K562 (cell line): ENCODE measurements around the gene TAL1. TPM values are rescaled to one million over a fixed set of nuclear protein-coding genes. Genes with fewer than 3 reads are reported as not detected.
"Not testable (repeated sequence)": the region's sequence is repeated elsewhere in the genome, so short reads cannot be mapped to it uniquely, and the experiment has no call there.

Experiments used
- ATAC-seq: fragments of 200-7000 bp; cut with Tn5 transposase; 3 replicates; pipeline ENCODE4 v1.9.1; 2020; ENCODE audit warnings: moderate library complexity
- BruUV-seq: library from RNA; stranded (reverse); fragments of 400-500 nt; replicated peaks from 2 replicates; lab custom pipeline; 2021; lab: Mats Ljungman, UMichigan
- CTCF ChIA-PET: fragments of 300-600 bp; formaldehyde crosslinking; extraction: SDS; loops from one replicate; lab custom pipeline; 2021; ENCODE audit warnings: low intra/inter-chr PET ratio; lab: Yijun Ruan, JAX
- POLR2A ChIA-PET: fragments of 300-600, 350-650 bp; sonication (Branson Sonifier 250); formaldehyde crosslinking; extraction: SDS; loops from one replicate; lab custom pipeline; 2021; ENCODE audit warnings: antibody characterized with exemption, inconsistent platforms; lab: Yijun Ruan, JAX
- DNase-seq, 4 experiments: peaks; one replicate each; pipeline versions ENCODE4 v3.0.0 to v3.0.0-alpha.2; 2011 to 2018; ENCODE audit warnings: low spot score in 3 of 4, mixed read lengths in 3 of 4; ENCODE audit errors: extremely low read depth in 1 of 4
- FAIRE-seq: peaks from 2 replicates; lab custom pipeline; 2011; peaks lifted over from hg19 to GRCh38; lab: Jason Lieb, UNC
- H2AFZ ChIP-seq: 2 replicates; pipeline ENCODE4 v1.6.0; 2011; ENCODE audit warnings: low read depth, low read length, control low read depth, inconsistent platforms
- H3K27ac ChIP-seq: fragments of 200-600 bp; 3 replicates; pipeline ENCODE4 v1.8.0; 2011; ENCODE audit warnings: low read depth, mild to moderate bottlenecking, control low read depth, inconsistent platforms, low read length, moderate library complexity, mixed read lengths; ENCODE audit errors: extremely low read depth
- H3K27me3 ChIP-seq, 2 experiments: fragments of 300-600 bp in 1 of 2; 2 replicates in 1 of 2; 3 replicates in 1 of 2; pipeline versions ENCODE4 v1.6.0 to v1.8.0; 2011; ENCODE audit warnings: inconsistent platforms in 2 of 2, low read length in 2 of 2, mild to moderate bottlenecking in 1 of 2, mixed read lengths in 1 of 2, moderate library complexity in 1 of 2; ENCODE audit not compliant: control insufficient read depth in 2 of 2, insufficient read depth in 2 of 2
- H3K36me3 ChIP-seq: fragments of 300-600 bp; 3 replicates; pipeline ENCODE4 v1.8.0; 2011; ENCODE audit warnings: mild to moderate bottlenecking, low read length, inconsistent platforms; ENCODE audit not compliant: control insufficient read depth, insufficient read depth
- H3K4me1 ChIP-seq, 2 experiments: fragments of 200-600 bp in 1 of 2; replicated peaks in 1 of 2; 2 replicates in 1 of 2; 3 replicates in 1 of 2; pipeline versions ENCODE4 v1.5.1 to v1.8.0; 2011; ENCODE audit warnings: inconsistent platforms in 2 of 2, low read length in 2 of 2, mild to moderate bottlenecking in 1 of 2, mixed read lengths in 1 of 2, moderate library complexity in 1 of 2; ENCODE audit not compliant: control insufficient read depth in 2 of 2, insufficient read depth in 2 of 2
- H3K4me2 ChIP-seq: 2 replicates; pipeline ENCODE4 v1.6.1; 2011; ENCODE audit warnings: low read length, control low read depth, inconsistent platforms, mixed read lengths; ENCODE audit not compliant: insufficient read depth
- H3K4me3 ChIP-seq: fragments of 200-600 bp; sonication (generic), shearing (Covaris generic); 2 replicates; pipeline ENCODE4 v1.5.1; 2016; ENCODE audit warnings: control low read depth, inconsistent platforms
- H3K79me2 ChIP-seq: fragments of 200-600 bp; 3 replicates; pipeline ENCODE4 v1.8.0; 2011; ENCODE audit warnings: low read length, inconsistent platforms; ENCODE audit not compliant: control insufficient read depth, insufficient read depth
- H3K9ac ChIP-seq, 2 experiments: 2 replicates each; pipeline versions ENCODE4 v1.6.0 to v1.6.1; 2011; ENCODE audit warnings: low read depth in 2 of 2, low read length in 2 of 2, control low read depth in 1 of 2, inconsistent platforms in 1 of 2, mild to moderate bottlenecking in 1 of 2, mixed read lengths in 1 of 2; ENCODE audit not compliant: insufficient read depth in 1 of 2
- H3K9me1 ChIP-seq: one replicate; pipeline ENCODE4 v1.6.0; 2011; ENCODE audit warnings: inconsistent platforms, mild to moderate bottlenecking, low read length, moderate library complexity; ENCODE audit not compliant: control insufficient read depth, insufficient read depth
- H3K9me3 ChIP-seq: replicated peaks from 2 replicates; pipeline ENCODE4 v1.5.1; 2011; ENCODE audit warnings: low read depth, low read length, inconsistent platforms; ENCODE audit not compliant: control insufficient read depth, insufficient read depth
- H4K20me1 ChIP-seq: replicated peaks from 2 replicates; pipeline ENCODE4 v1.6.1; 2011; ENCODE audit warnings: low read length, inconsistent platforms, mixed read lengths; ENCODE audit not compliant: control insufficient read depth, insufficient read depth
- ARID1B ChIP-seq: fragments of 450-650 bp; IDR thresholded peaks from 2 replicates; pipeline ENCODE4 v1.6.1; 2016; ENCODE audit warnings: antibody characterized with exemption, mild to moderate bottlenecking, inconsistent platforms
- BRF1 ChIP-seq: IDR thresholded peaks from 3 replicates; pipeline ENCODE4 v1.6.1; 2011; ENCODE audit warnings: borderline replicate concordance, mild to moderate bottlenecking; ENCODE audit not compliant: insufficient read length; ENCODE audit errors: extremely low read depth
- COPS2 ChIP-seq: fragments of 450-650 bp; conservative IDR thresholded peaks from 2 replicates; pipeline ENCODE4 v1.6.1; 2016; ENCODE audit warnings: mild to moderate bottlenecking, moderate library complexity
- MED1 ChIP-seq: sonication (generic); formaldehyde crosslinking; IDR thresholded peaks from 2 replicates; pipeline ENCODE4 v1.8.1; 2023; ENCODE audit warnings: missing genetic modification reagents, borderline replicate concordance
- POLR2AphosphoS2 ChIP-seq: IDR thresholded peaks from 2 replicates; pipeline ENCODE4 v1.6.1; 2012; ENCODE audit warnings: low read length, improper control_type of control experiment
- PPARD ChIP-seq: fragments of 250-450 bp; sonication (Bioruptor Pico); IDR thresholded peaks from 2 replicates; pipeline ENCODE4 v1.8.0; 2022; ENCODE audit warnings: inconsistent platforms, mild to moderate bottlenecking, moderate library complexity
- PRMT5 ChIP-seq: sonication (generic); formaldehyde crosslinking; IDR thresholded peaks from 2 replicates; pipeline ENCODE4 v1.5.0; 2020; ENCODE audit warnings: missing genetic modification reagents
- SMAD2 ChIP-seq: fragments of 150-350 bp; IDR thresholded peaks from 2 replicates; pipeline ENCODE4 v1.6.1; 2014; ENCODE audit warnings: low read depth, mild to moderate bottlenecking, low read length
- SRSF7 ChIP-seq: fragments of 200-400 bp; formaldehyde crosslinking; optimal IDR thresholded peaks from 2 replicates; pipeline ENCODE3; 2017; ENCODE audit warnings: mild to moderate bottlenecking, low read depth, low read length
- ZNF785 ChIP-seq: fragments of 250-450 bp; sonication (Bioruptor Pico); IDR thresholded peaks from 2 replicates; pipeline ENCODE4 v1.4.0; 2020; ENCODE audit warnings: mild to moderate bottlenecking
- WGBS: fragments of 100-300 bp; shearing (Covaris generic); methylation state at CpG from one replicate; pipeline ENCODE4 v1.1.6; 2016; ENCODE audit warnings: low coverage, mixed read lengths; ENCODE audit not compliant: insufficient coverage; ENCODE audit errors: missing lambda C conversion rate; 5-methylcytosine and 5-hydroxymethylcytosine counted together
- in situ Hi-C: fragments of 300-500 bp; cut with MboI; formaldehyde crosslinking; loops from 4 replicates; pipeline ENCODE4 v1.15.0; 2018; ENCODE audit warnings: inconsistent platforms, mixed read lengths
- intact Hi-C: fragments of 100-400 bp; cut with micrococcal nuclease; formaldehyde crosslinking; loops from 2 replicates; pipeline ENCODE4 v1.14.2; 2022
- polyA plus RNA-seq, 8 experiments: library from polyadenylated mRNA; depleted of rRNA in 4 of 8; stranded (reverse) in 5 of 8; unstranded in 3 of 8; fragments of >200 nt; fragmentation: Nextera tagmentation in 2 of 8; fragmentation: Illumina TruSeq in 1 of 8; extraction: Ambion mirVana in 2 of 8; extraction: Trizol in 1 of 8; gene quantifications; 2 replicates each; pipeline versions ENCODE4 v1.2.1 to v1.2.3, GENCODE V29; 2011 to 2014; ENCODE audit warnings: inconsistent platforms in 1 of 8, missing spikeins in 1 of 8
- total RNA-seq, 7 experiments: library from RNA; depleted of rRNA in 6 of 7; stranded (reverse); fragments of >200 nt in 6 of 7; fragmentation: Illumina TruSeq in 2 of 7; extraction: Trizol in 2 of 7; gene quantifications; 2 replicates each; pipeline versions ENCODE4 v1.2.1 to v1.2.3, GENCODE V29; 2011 to 2021; ENCODE audit warnings: low replicate concordance in 1 of 7

The TAL1 gene
- total and polyA plus RNA-seq, 9 of the 15 experiments (the other 6 are each of a cell fraction or from before 2014, with no cell fraction given): 18.5 to 106 (median 59.7) TPM

- no peak for TF ChIP-seq COPS2
- no peak for TF ChIP-seq BRF1
- TF ChIP-seq PRMT5 (CRISPR knock-in tag): no peak
- no peak for TF ChIP-seq SMAD2
- TF ChIP-seq SRSF7: no peak
- no peak for TF ChIP-seq ZNF785 (CRISPR knock-in tag)
- TF ChIP-seq ARID1B: peak; percentile 14; the same call in 1 of the 2 replicates
- TF ChIP-seq PPARD: no peak
- no peak for TF ChIP-seq POLR2AphosphoS2
- no peak for TF ChIP-seq MED1 (CRISPR knock-in tag)
Measured at GRCh38 chr1:47194311-47194710, 37.7 kb downstream of the TAL1 start (continued).

- H3K4me3 ChIP-seq, H3K27ac ChIP-seq, H3K36me3 ChIP-seq, DNase-seq, H3K9ac ChIP-seq, H3K9me3 ChIP-seq, ATAC-seq, H4K20me1 ChIP-seq, H3K79me2 ChIP-seq, H3K4me2 ChIP-seq, H3K9me1 ChIP-seq, H3K27me3 ChIP-seq, FAIRE-seq, BruUV-seq: not testable (repeated sequence)
- intact Hi-C loops (loop anchor here (1.0 to 2.0 kb wide), 2 partner anchors 45 to 70 kb away; no protein-coding TSS in a partner anchor), in situ Hi-C loops (loop anchor here (5.0 kb wide), 1 partner anchor 69 kb away; no protein-coding TSS in a partner anchor)
- CTCF ChIA-PET: interaction anchor here (0.8 to 3.9 kb wide), 3 partner anchors 69 to 231 kb away, joined by 3 to 44 read pairs (median 17); no protein-coding TSS in a partner anchor
- Histone ChIP-seq H3K4me1 (peaks cover 46 to 60% of the 10 kb centered on the region in 2 experiments), H2AFZ (peak overlapping the region; percentile 85; the same call in 1 of the 2 replicates)
- POLR2A ChIA-PET: interaction anchor here (0.6 to 5.7 kb wide), 12 partner anchors 9 to 141 kb away, joined by 3 to 65 read pairs (median 5); partner anchors contain the start of gene STIL
- 81% methylated on average over 10 of the region's 10 CpGs for WGBS
Measured at GRCh38 chr1:47193496-47193895, 38.5 kb downstream of the TAL1 start.
